ENCODE results near the gene PFKFB3.

Gene PFKFB3

DNA sequence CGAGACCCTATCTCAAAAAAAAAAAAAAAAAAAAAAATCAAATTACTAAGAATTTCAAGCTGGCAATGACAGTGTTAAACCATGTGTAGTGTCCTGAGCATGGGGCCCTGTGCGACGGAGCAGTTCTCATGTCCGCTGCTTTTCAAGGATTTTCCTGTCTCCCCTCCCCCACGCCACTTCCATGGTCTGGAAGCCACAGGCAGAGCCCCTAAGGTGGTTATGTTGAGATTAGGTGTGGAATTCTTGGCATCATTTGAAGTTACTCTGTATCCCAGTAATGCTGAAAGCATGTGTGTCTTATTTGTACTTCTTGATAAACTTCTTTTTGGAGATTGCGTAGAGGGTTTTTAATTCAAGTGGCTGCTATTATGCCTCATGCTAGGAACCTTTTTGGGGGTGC, 65.2 kb downstream of the PFKFB3 start:
- no peak for TF ChIP-seq ZNF274 (IDR thresholded peaks at IDR 0.05; ENCODE audit: low read depth, low read length)
- no peak overlapping the region for H3K4me3 ChIP-seq (ENCODE audit: low read length)

DNA sequence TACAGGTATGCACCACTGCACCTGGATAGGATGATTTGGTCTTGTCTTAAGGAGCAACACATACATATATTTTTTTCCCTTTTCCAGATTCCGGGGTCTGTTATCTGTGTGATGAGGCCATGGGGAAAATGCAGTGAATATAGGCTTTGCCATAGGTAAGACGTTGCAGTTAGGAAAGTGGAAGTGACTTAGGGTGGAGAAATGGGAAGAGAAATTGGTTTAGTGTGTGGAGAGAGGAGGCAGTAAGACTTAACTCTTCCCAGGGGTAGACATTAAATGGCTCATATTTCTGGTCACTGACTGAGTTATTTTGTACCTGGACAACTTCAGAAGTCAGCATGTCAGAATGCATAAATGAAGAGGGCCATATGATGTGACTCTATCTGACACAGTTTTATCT, 66.7 kb downstream of the PFKFB3 start:
- no peak overlapping the region for H3K4me3 ChIP-seq (ENCODE audit: low read length)
- TF ChIP-seq ZNF274 (IDR thresholded peaks at IDR 0.05; ENCODE audit: low read depth, low read length) = no peak

DNA sequence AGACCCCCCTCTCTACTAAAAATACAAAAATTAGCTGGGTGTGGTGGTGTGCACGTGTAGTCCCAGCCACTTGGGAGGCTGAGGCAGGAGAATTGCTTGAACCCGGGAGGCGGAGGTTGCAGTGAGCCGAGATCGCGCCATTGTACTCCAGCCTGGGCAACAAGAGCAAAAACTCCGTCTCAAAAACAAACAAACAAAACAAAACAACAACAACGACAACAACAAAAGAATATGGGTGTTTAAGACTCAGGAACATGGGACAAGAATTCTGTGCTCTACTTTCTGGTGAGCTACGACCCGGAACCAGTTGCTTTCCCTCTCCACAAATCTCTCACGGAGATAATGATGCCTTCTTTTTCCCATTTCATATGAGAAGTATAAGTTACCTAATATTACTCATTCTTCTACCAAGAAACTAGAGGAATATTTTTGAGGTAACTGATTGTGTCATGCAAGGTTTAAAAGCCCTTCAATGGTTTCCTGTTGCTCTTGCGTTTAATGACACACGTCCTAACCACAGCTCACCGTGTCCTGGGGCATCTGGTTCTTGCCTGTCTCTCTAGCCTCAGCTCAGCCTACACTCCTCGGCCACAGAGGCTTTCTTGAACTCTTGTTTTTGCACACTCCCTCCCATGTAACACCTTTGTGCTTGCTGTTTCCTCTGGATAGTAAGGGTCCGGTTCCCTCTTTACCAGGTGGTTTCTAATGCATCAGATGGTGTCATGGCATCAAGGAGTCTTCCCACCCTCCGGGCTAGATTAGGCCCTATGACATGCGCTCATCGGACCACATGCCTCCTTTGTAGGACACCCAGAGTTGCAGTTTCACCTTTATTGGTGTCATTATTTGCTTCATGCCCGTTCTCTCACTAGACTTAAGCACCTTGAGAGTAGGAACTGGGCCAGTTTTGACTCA, 67.5 kb downstream of the PFKFB3 start:
- no peak for TF ChIP-seq ZNF274 (IDR thresholded peaks at IDR 0.05; ENCODE audit: low read depth, low read length)

DNA sequence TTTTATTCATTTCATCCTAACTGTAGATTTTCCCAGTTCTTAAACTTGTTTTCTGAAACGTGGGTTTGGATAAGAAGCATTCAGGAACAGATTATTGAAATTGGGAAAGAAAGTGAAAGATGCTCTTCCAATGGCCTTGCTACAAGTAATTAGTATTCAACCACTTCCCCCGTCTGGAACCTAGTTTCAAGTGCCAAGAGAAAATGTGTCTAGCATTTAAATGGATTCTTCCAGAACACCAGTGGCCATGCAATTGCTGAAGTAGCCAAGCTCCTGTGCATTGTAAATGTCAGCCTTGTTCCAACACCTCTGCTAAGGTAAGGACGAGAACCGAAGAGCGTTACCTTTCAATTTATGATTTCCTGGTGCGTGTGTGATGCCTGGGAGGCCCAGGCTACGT, 68.2 kb downstream of the PFKFB3 start:
- H3K4me3 ChIP-seq (ENCODE audit: low read length) = no peak overlapping the region
- no peak for TF ChIP-seq ZNF274 (IDR thresholded peaks at IDR 0.05; ENCODE audit: low read depth, low read length)

More for the DNA sequence above, 67.5 kb downstream of the PFKFB3 start:
- H3K4me3 ChIP-seq (ENCODE audit: low read length) = no peak overlapping the region

DNA sequence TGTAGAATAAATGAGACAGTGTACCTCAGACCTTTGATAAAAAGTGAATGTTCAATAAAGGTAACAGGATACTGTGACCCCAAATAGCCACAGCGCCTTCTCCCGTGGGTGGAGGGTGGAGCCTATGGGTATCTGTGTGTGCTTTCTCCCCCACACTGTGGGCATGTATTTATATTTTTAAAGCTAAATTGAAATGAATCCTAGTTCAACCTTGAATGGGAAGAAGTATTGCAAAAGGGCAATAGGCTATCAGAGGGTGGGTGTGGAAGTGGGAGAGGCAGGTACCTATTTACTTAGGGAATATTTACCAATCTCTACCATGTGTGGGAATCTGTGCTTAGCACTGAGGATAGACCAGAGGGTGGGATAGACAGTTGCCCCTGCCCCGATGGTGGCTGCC, 68.9 kb downstream of the PFKFB3 start:
- H3K4me3 ChIP-seq (ENCODE audit: low read length) = no peak overlapping the region
- TF ChIP-seq ZNF274 (IDR thresholded peaks at IDR 0.05; ENCODE audit: low read depth, low read length) = no peak

DNA sequence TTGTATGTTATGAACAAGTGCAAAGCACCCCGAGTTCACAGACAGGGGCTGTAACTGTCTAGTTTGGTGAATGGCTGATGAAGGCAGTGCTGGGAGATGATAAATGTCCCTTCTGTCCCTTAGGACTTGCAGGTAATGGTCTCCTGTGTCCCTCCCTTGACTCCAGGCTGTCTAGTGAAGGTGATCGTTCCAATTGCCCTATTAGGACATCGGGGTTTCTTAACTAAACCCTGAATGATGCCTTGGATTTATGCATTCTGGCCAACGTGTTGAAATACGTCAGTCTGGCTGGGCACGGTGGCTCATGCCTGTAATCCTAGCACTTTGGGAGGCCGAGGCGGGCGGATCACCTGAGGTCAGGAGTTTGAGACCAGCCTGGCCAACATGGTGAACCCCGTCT, 69.4 kb downstream of the PFKFB3 start:
- no peak for TF ChIP-seq ZNF274 (IDR thresholded peaks at IDR 0.05; ENCODE audit: low read depth, low read length)
- H3K4me3 ChIP-seq (ENCODE audit: low read length) = no peak overlapping the region

DNA sequence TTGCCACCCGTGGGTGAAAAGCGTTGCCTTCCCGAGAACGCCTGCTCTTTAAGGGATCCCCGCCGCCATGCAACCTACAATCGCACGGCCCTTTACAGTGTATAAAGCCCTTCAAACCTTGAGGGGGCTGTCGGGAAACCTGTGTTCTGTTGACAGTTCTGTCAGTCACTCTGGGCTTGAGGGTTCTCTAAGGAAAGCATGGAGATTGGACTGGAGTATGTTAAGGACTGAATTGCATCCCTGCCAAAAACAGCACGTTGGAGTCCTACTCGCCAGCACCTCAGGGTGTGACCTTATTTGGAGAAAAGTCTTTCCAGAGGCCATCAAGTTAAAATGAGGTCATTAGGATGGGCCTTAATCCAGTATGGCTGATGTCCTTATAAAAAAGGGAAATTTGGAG, 70.6 kb downstream of the PFKFB3 start:
- no peak overlapping the region for H3K4me3 ChIP-seq (ENCODE audit: low read length)
- no peak for TF ChIP-seq ZNF274 (IDR thresholded peaks at IDR 0.05; ENCODE audit: low read depth, low read length)

DNA sequence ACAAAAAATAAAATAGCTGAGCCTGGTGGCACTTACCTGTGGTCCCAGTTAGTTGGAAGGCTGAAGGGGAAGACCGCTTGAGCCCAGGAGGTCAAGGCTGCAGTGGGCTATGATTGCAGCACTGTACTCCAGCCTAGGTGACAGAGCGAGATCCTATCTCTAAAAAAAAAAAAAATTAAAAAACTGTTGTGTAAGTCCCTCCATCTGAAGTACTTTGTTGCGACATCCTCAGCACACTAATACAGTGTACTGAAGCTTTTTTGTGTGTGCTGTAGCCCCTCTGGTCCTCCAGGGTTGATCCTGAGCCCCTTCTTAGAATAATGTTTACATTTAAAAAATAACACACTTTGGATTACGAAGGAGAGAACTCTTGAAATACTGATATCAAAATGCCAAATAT, 71.3 kb downstream of the PFKFB3 start:
- H3K4me3 ChIP-seq (ENCODE audit: low read length) = no peak overlapping the region
- TF ChIP-seq ZNF274 (IDR thresholded peaks at IDR 0.05; ENCODE audit: low read depth, low read length) = no peak

DNA sequence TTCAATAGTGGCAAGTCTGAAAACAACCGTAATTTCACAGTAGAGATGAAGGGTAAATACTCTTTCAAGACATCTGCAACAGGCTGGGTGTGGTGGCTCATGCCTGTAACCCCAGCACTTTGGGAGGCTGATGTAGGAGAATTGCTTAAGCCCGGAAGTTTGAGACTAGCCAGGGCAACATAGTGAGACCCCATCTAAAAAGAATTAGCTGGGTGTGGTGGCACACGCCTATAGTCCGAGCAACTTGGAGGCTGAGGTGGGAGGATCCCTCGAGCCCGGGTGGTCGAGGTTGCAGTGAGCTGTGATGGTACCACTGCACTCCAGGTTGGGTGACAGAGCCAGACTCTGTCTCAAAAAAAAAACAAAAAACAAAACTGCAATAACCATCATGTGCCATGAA, 71.8 kb downstream of the PFKFB3 start:
- no peak overlapping the region for H3K4me3 ChIP-seq (ENCODE audit: low read length)
- TF ChIP-seq ZNF274 (IDR thresholded peaks at IDR 0.05; ENCODE audit: low read depth, low read length) = no peak

DNA sequence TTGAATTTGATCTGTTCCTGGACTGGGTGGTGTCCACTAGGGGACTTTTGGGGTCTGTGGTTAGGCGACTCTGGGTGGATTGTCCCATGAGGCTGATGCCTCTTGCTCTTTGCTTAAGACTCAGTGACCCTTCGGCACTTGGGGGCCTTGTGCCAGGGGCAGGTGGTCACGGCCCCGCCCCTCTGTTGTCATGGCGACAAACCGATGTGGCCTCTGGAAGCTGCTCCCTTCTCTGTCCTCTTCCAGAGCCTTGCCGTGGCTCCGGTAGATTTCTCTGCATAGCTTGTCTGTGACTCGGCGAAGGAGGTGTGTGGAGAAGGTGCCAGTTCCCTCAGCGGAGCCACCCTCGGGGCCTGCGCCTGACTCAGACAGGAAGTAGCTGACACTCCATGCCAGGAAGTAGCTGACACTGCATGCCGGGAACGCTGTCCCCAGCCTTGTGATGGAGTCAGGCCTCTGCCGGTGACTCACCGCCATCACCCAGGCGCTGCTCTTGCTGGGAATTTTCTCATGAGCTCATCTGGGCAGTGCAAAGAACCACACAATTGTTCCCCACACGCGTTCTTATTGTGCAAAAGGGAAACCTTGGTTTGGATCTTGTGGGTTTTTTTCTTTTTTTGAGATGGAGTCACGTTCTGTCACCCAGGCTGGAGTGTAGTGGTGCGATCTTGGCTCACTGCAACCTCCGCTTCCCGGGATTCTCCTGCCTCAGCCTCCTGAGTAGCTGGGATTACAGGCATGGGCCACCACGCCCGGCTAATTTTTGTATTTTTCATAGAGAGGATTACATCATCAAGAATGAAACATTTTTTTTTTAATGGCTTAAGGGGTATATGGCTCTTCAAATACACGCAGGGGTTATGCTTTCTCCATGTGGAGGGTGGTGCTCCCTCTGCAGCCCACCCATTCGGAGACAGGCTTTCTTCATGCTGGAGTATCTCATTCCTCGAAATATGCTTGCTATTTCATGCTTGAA, 72.6 kb downstream of the PFKFB3 start:
- H3K4me3 ChIP-seq (ENCODE audit: low read length) = no peak overlapping the region
- TF ChIP-seq ZNF274 (IDR thresholded peaks at IDR 0.05; ENCODE audit: low read depth, low read length) = no peak

DNA sequence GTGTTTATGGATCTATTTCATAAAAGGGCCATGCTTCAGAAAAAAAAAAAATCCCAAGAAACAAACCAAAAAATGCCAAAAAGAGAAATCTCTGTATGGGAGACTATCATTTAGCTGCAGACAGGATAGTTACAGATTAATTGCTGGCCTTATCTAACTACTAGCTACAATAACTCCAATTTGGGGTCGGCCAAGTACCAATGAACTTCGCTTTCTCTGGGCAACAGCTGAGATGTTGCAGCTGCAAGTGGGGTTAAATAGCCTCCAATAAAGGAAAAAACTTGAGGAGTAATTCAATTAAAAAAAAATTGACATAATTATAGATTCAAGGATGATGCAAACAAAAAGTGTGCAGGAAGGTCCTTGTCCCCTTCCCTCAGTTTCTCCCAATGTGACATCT, 73.6 kb downstream of the PFKFB3 start:
- no peak for TF ChIP-seq ZNF274 (IDR thresholded peaks at IDR 0.05; ENCODE audit: low read depth, low read length)

DNA sequence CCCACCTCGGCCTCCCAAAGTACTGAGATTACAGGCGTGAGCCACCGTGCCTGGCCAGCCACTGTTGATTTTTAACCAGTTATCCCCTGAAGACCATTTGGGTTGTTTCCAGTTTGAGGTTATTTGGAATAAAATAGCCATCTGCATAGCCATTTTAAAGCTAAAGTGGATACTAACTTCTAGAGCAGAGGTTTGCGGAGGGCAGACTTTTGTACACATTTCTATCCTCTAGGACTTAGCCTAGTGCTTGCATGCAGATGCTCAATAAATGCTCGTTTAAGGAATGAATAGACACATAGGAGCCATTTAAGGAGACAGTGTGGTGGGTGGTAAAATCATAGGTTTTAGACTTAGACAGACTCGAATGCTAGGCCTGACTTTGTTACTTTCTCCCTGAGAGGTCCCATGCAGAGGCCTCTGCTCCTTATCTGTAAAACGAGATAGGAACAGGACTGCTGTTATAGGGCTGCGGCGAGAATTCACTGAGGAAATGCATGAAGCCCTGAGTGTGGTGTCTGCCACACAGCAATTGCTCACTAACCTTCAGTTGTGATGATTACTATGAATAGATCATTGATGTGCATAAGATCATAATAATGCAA, 75.9 kb downstream of the PFKFB3 start:
- no peak for TF ChIP-seq ZNF274 (IDR thresholded peaks at IDR 0.05; ENCODE audit: low read depth, low read length)
- no peak overlapping the region for H3K4me3 ChIP-seq (ENCODE audit: low read length)

More for the DNA sequence above, 73.6 kb downstream of the PFKFB3 start:
- H3K4me3 ChIP-seq (ENCODE audit: low read length) = no peak overlapping the region

DNA sequence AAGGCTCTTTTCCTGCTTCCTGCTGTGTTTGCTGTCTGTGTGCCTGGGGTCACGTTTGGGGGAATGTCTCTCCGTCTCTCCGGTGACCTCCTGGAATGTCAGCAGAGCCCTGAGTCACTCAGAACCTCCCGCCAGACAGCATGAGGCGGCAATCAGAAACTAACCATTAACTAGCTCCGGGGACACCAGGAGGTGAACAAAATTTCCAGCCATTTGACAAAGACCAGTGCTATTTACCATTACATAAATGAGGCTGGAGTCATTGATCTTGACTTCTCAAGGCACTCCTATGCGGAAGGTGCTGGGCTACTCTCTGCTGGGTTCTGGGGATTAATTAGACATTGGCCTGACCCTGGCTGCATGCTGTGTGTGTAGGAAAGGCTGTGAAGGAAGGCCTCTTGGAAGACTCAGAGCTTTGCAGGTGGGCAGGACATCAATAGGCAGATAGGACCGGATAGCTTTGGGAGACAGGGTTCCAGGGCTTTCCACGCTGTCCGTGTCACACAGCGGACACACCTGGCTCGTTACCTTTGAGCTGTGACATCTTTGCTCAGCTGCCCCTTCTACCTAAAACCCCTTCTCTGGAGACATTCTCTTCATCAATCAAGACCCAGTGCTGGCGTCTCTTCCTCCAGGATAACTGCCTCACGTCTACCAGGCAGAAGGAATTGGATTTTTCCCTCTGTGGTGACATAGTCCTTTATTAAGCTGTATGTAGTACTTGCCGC, 77.0 kb downstream of the PFKFB3 start:
- no peak overlapping the region for H3K4me3 ChIP-seq (ENCODE audit: low read length)
- TF ChIP-seq ZNF274 (IDR thresholded peaks at IDR 0.05; ENCODE audit: low read depth, low read length) = no peak

DNA sequence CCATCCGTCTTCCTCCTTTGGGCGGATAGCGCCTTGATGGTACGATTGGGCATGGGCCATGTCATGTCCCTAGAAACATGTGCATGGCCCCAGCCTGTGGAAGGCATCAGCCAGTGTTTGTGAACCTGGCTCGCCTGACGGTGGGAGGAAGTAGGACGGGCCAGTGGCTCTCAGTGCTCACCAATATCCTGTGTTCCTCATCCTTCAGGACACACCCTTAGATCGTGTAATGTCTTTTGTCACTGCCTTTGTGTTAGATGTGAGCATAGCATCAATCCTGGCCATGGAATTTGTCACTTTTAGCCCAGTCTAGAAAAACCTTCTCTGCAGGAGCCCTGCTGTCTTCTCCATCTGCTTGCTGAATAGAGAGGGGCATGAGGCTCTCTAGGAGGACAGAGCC, 77.6 kb downstream of the PFKFB3 start:
- TF ChIP-seq ZNF274 (IDR thresholded peaks at IDR 0.05; ENCODE audit: low read depth, low read length) = no peak
- H3K4me3 ChIP-seq (ENCODE audit: low read length) = no peak overlapping the region
